GM19025 (cell line): Measurements from ENCODE around the gene DLK1.

Experiments used
- ATAC-seq: cut with Tn5 transposase; IDR thresholded peaks from one replicate; pipeline ENCODE4 v1.9.1; 2021; ENCODE audit warnings: mild to moderate bottlenecking, low read depth, moderate library complexity; ENCODE audit not compliant: unreplicated experiment

The DLK1 gene

DNA sequence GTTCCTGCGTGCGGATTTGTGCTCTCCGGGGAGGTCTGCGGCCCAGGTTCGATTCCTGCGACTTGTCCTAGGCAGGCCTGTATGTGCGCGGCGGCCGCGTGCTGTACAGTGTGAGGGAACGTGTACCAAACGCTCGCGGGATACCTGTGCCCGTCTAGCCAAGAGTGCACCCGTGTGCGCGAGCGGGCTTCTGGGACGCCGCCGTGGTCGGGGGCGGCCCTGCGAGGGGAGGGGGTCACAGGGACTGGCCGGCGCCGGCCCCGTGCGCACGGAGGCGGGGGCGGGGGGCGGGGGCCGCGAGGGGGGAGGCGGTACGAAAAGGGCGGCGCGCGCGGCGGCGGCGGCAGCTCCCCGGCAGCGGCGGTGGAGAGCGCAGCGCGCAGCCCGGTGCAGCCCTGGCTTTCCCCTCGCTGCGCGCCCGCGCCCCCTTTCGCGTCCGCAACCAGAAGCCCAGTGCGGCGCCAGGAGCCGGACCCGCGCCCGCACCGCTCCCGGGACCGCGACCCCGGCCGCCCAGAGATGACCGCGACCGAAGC lies at the start of gene DLK1:
Gene DLK1 (plus strand): TSS at position 343 of the 536 bp plus-strand sequence. CDS start 177 bp downstream, at position 520.
- no peak for ATAC-seq

DNA sequence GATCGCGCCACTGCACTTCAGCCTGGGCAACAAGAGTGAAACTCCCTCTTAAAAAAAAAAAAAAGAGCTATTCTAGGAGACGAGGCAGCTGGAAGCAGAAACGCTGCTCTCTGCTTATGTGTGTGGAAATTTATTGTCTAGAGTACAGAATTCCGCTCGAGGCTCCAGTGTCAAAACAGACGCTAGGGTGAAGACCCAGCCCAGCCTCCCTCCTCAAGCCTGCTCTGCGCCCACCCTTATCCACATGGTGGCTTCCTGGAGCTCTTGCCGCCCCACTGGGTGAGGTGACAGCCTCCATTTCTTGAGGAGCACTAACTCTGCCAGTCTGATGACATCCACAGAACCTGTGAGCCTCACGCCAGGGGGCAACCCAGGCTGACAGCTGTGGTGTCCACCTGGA lies 49.5 kb upstream of the DLK1 start:
- no peak for ATAC-seq

DNA sequence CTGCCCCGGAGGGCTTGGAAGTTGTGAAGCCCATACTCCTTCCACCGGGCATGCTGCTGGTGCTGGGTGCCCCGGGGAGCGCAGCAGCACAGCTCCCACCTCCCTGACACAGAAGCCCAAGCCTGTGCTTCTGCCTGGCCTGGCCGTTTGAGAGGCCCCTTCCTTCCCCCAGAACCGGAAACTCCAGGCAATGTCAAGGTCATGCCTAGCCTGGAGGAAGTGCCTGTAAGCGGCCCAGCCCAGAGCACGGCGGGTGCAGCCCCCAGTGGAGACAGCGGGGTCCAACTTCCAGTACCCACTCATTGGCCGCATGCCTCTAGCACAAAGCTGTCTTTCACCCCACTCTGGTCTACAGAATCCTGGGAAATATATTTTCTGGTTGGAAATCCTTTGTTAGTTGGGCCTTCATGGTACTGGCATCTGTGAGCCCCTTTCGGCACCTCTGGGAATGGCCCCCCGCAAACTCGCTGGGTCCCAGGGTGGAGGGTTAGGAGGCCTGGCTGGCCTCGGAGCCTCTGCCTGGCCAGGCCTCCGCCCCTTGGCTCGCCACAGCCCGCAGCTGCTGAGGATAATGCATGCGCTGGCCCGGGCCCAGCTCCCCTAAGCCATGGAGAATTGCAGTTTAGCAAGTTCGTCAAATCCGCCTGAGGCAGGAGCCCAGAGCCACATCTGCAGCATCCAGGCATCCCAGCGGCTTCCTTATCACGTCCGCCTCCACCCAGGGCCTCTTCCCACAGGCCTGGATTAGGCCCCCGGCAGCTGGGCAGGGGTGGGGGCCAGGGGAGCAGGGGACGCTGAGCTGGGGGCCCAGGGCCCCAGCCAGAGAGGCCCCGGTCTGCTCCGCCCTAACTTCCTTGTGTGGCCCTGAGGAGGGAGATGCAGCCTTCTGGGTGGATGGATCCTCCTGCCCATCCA lies 48.9 kb upstream of the DLK1 start:
- ATAC-seq = no peak

DNA sequence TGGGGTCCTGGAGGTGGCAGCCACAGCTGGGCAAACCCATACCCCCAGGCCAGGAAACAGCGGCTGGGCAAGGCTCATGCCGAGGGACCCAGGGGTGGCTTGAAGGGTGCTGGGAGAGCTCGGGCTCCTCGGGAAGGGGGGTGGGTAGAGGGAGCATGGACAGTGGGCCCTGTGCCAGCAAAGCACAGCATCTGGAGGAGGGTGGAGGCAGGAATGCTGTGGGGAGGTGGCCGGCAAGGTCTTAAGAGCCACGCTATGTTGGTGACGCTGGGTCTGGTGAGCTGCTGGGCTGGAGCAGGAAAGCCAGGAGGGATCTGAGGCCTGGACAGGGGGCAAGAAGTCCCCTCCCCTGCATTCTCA lies 48.2 kb upstream of the DLK1 start:
- ATAC-seq = no peak

DNA sequence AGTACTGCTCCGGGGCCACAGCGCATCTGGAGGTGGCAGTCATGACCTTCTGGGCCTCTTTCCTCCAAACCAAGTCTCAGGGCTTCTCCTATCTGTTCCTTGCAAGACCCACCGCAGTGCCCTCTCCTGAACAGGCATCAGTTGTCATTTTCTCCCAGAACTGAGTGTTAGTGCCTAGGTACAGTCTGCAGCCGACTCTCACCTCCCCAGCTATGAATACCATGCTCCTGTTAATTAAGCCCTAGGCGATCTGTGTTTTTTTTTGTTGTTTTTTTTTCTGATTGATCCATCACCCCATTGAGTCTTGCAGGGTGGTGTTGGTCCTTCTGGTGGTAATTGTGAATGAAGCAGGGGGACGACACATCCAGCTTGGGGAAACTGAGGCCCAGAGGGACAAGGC lies 47.5 kb upstream of the DLK1 start:
- ATAC-seq = no peak

DNA sequence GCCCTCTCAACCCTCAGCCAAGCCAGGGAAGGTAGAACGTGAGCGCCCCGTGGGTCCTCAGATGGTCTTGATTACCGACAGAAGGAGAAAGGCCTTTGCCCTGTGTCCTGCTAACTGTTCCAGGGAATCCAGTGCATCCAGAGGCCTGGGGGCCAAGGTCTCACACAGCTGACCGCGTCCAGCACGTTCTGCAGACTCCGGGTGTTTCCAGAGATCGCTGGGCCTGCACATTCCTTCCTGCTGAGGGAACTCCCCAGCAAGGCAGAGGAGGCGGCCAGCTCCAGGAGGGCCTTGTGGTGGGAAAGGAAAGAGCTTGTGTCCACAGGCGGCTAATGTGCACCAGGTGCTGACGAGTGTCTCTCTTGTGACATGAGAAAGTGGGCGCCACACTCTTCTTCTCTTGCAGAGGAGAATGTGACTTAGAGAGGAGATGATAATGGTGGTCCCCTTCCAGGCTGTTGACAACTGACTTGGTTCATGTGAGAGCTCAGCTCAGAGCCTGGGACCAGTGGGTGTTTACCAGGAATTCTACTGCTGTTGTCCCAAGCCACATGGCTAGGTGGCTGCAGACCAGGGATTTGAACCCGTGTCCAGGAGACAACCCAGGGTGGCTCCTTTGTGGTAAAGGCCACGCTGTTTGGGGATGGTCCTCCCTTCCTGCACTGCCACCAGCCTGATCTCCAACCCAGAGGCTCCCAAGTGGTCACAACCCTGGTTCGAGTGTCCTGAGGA lies 46.8 kb upstream of the DLK1 start:
- ATAC-seq = no peak

DNA sequence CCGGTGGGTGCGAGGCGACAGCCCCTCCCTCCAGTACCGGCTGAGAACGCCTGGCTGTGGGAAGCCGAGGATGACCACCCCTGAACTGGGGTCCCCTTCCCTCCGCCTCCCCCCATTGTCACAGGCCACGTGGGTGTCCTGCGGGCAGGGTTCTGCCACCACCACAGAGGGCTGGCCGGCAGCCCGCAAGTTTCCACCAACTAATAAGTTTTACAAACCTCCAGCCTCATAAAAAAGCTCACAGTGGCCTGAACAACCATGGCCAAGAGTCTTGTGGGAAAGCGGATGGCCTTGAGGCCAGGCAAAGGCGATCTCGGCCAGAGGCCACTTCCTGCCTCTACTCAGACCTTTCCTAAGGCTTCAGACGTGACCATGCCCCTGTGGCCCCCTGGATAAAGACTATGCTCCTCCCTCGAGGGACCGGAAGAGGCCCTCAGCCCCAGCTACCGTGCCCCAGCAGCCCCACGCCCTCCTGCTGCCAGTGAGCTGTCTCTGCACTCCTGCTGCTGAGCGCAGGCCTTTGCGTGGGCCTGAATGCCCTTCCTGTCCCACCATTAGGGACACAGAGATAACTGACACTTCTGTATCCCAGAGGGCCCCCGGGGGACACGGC lies 46.1 kb upstream of the DLK1 start:
- no peak for ATAC-seq

DNA sequence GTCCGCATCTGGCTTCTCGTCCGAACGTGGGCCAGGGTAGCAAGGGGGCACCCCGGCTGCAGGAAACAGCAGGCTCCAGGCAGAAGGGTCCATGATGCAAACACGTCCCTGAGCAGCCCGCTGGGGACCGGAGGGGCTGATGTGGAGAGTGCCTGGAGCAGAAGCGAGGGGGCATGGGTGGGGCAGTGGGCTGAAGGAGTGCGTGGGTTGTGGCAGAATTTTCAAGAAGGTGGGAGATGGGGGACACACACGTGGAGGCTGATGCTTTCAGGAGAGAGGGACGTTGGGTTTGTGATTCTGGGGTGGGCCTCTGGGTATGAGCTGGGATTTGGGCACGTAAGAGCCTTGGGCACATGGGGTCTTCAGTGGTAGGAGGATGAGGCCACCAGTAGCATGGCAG lies 45.6 kb upstream of the DLK1 start:
- no peak for ATAC-seq

DNA sequence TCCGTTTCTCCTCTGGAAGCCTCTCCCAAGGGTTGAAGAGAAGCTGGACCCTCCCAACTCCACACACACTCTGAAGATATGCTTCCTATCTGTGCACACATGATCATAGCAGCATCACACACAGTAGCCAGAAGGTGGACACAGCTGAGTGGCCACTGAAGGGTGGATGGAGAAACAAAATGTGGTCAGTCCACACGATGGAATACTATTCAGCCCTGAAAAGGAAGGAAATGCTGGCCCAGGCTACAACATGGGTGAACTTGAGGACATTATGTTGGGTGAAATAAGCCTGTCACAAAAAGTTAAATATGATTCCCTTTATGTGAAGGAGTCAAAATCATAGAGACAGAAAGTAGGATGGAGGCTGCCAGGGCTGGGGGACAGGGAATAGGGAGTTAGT lies 43.9 kb upstream of the DLK1 start:
- ATAC-seq = no peak

DNA sequence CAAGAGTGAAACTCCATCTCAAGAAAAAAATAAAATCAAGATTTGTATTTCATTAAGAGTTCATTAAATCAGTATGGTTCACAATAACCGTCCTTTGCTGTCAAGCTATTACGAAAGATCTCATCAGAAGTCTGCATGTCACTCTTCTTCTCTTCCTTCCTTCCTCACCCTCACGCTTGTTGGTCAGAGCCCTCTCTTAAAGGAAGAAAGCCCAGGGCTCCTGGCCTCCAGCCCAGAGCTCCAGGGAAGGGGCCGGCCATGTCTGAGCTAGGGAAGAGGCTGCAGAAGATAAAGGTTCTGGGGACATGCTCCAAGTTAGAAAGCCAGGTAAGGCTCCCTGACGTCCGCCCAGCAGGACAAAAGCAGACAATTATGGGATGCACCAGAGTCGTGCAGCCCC lies 43.1 kb upstream of the DLK1 start:
- no peak for ATAC-seq

DNA sequence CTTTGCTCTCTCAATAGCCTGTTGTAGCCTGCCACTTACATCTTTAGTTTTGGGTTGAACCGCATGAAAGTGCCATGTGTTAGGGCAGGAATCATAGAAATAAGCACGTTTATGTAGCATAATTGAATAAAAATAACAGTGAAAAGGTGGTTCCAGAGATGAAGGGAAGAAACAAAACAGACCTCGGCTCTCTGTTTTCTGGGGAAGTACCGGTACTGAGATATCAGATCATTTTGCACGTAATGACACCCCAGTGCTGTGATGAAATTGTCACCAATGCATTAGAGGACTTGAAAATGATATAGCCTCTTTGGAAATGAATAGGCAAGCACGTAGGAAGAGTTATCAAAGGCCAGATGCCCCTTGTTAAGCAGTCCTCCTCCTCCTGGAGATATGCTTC lies 42.5 kb upstream of the DLK1 start:
- ATAC-seq = no peak

DNA sequence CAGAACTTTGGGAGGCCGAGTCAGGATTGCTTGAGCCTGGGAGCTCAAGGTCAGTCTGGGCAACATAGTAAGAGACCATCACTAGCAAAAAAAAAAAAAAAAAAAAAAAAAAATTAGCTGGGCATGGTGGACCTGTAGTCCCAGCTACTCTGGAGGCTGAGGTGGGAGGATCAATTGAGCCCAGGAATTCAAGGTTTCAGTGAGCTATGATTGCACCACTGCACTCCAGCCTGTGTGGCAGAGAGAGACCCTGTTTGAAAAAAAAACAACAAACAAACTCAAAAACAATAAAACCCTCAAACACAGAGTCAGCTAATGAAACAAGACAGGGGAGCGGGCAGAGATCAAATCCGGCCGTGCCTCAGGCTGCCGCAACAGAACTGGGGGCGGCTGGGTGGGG lies 41.7 kb upstream of the DLK1 start:
- ATAC-seq = no peak

DNA sequence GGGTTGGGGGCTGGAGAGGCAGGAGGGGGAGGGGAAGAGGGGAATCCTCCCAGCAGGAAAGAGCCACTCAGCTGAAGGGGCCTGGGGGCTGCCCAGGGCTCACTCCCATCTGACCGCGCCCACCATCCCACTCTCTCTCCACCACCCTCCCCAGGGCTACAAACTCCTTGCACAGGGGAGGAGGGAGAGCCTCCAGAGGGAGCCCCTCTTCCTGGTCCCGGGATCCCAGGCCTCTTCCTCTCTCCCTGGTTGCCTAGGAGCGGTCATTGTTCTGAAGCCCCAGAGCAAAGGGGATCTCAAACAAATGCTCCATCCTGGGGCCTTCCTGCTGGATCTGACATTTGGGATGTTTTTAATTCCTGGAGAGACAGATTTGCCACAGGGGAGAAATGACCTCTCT lies 39.8 kb upstream of the DLK1 start:
- no peak for ATAC-seq

DNA sequence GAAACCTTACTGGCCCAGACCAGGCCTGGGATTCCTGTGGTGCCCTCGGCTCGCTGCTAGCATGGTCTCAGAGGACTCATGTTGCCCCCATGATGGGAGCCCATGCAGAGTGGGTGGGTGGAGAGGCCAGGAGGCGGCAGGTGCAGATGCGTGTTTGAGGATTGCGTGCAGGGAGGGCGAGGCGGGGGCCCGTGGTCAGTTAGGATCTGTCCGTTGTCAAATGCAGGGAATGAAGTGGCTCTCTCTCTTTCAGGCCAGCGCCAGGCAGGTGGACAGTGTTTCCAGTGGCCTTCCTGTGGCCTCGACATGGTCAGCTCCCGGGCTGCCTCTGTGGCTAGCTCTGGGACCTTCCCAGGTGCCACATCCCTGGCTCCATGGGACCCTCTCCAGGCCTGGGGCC lies 39.3 kb upstream of the DLK1 start:
- no peak for ATAC-seq

DNA sequence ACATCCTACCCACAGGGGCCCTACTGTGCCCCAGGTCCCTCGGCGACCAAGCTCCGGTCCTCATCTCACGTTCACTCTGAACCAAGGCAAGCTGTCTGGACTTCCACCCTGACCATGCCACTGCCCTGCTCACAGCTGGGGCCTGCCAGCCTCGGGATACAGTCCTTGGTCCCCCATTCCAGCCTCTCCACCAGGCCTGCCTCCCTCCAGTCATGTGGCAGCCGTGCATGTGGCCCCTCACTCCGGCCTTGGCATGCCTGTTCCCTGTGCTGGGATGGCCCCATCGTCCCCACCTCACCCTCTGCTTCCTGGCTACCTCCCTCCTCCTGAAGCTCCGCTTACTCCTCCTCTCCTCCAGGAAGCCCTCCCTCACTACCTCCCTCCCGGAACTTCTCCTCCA lies 38.6 kb upstream of the DLK1 start:
- no peak for ATAC-seq

DNA sequence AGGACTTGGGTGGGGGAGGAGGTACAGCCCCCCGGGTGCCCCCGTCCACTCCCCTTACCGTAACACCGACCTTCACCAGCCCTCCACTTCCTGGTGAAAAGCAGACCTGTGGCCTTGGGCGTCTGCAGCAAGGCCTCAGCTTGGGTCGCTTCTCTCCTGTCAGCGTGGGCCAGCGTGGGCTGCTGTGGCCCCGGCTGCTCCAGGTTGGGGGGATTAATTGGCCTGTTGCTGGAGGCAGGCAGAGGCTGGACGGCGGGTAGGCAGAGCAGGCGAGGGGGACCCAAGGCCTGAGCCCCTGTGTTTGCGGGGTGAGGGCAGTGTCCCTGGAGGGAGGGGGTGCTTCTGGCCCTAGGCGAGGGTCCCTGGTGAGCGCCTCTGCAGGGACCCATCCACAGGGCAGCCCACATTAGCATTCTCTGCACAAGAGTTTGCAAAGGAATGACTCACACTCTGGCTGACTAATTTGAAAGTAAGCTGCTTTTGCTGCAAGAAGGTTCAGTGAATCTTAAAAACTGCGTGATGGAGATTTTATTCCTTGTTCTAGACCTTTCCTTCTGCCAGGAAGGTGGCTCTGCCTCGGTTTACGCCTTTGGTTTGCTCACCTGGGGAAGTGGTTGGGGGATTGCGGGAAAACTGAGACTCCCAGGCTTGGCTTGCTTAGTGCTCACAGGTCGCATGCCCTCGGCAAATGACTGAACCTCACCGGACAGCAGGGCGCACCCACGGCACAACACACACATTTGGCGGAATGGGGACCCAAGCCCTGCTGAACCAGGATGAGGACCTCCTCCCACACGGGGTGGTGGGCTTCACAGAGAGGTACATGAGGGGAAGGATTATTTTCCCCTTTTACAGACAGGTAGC lies 37.9 kb upstream of the DLK1 start:
- ATAC-seq = no peak

DNA sequence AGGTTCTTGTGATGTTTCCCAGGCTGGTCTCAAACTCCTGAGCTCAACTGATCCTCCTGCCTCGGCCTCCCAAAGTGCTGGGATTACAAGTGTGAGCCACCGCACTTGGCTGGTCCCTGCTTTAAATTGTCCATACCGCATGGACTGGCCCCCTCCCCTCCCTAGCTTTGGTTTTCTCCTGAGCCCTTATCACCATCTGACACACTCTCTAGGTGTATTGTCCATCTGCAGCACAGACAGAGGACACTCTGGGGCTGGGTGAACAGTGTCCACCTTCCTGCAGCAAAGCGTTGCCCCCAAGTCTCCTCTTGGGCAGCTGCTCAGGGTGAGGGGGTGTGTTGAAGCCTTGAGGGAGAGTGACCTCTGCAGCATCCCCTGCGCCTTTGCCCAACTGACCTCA lies 36.0 kb upstream of the DLK1 start:
- ATAC-seq = no peak

DNA sequence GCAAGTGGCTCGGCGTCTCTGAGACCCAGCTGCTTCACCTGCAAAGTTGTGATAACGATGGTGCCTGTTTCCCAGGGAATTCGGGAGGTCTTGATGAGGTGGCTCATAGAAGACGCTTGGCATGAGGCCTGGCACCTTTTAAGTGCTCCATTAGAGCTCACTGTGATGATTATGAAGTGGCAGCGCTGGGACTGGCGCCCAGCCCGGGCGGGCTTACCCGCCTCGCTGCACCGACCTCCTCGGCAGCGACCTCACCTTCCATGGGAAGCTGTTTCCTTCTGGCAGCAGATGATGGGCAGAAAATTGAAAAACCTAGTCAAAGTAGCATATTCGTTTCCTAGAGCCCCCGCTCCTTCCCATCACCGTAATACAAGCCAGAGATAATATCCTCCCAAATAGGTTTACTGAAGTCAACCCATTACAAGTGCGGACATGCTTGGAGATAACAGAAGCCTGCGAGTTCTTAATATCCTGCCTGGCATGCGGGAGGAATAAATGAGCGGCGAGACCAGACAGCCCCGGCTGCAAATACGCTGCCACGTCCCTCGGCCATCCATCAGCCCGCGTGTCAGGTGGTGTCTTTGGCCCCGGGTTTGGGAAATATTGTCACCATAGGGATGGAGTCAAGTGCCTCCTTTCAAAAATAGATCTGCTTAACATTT lies 35.2 kb upstream of the DLK1 start:
- ATAC-seq = no peak

DNA sequence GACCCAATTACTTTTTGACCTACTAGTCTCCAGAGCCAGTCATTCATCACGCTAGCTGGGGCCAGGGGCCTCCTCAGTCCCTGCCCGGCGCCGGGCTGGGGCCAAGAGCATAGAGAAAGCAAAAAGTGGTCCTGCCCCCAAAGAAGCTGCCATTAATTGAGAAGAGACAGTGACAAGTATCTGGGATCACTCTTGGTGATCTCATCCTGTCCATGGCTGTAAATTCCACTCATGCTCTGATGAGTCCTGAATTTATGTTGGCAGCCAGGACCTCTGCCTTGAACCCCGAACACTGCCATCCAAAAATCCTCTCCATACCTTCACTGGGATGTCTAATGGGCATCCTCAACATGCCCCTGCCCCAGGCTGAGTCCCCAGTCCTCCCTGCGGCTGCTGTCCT lies 34.4 kb upstream of the DLK1 start:
- no peak for ATAC-seq
